ENCODE measurements around the gene TFAP2B.

Gene TFAP2B

DNA sequence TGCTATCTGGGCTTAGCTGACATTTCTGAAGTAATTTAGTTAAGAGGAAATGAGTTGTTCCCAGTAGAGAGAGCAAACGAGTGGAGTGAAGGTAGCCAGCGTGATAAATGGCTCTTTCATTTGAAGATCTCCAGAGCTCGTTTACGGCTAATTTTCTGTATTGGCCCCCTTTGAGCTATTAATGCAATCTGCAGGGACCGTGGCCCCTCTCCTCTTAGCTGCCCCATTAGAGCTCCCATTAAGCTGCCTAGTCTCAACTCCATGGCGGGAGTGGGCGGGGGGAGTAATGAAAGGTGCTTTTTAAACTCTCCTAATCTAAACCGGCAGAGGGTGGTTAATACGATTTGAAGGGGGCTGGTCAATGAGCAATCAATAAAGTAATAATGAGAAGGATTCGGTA is 12.5 kb downstream of the TFAP2B start:
- TF ChIP-seq CTCF (IDR thresholded peaks at IDR 0.05; ENCODE audit: insufficient read depth, low read length, poor library complexity, severe bottlenecking) = no peak
- H3K27me3 ChIP-seq (replicated peaks; ENCODE audit: control insufficient read depth, insufficient read depth, low read length) = peaks cover 2% of the 10 kb centered on the region; the same call in 1 of the 2 replicates

DNA sequence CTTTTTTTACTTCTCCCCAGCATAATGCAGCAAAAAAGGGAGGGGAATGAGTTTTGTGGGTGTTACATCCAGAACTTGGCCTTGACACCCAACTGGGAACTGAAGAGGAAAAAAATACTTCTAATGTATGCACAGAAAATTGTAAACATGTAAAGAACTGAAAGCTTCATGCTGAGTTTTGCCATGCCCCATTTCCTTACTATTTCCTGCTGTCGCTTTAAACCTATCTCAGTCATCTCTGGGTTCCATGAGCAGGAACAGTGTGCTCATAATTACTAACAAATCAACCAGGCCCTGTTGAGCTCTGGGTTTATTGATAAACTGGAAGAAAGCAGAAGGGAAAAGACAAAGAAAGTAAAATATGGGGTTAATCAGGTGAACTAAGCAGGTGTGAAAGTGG is 14.2 kb downstream of the TFAP2B start:
- Histone ChIP-seq H3K27me3 (replicated peaks; ENCODE audit: control insufficient read depth, insufficient read depth, low read length) (no peaks in the 10 kb centered on the region), H3K36me3 (ENCODE audit: control insufficient read depth, insufficient read depth, low read length) (no peaks in the 10 kb centered on the region)

More for the DNA sequence above, 12.5 kb downstream of the TFAP2B start:
- Histone ChIP-seq H3K36me3 (ENCODE audit: control insufficient read depth, insufficient read depth, low read length) (no peaks in the 10 kb centered on the region), H3K4me3 (replicated peaks; ENCODE audit: low read depth, low read length) (no peak overlapping the region)
- DNase-seq (ENCODE audit: extremely low read depth, insufficient read length) = no peak

GRCh38 chr6:50834929-50835410 is 16.3 kb downstream of the TFAP2B start:
- no peaks in the 10 kb centered on the region for H3K36me3 ChIP-seq (ENCODE audit: control insufficient read depth, insufficient read depth, low read length)
- no peak for DNase-seq (ENCODE audit: extremely low read depth, insufficient read length)
- H3K27me3 ChIP-seq (replicated peaks; ENCODE audit: control insufficient read depth, insufficient read depth, low read length) = no peaks in the 10 kb centered on the region

More for the DNA sequence above, 14.2 kb downstream of the TFAP2B start:
- no peak for DNase-seq (ENCODE audit: extremely low read depth, insufficient read length)
- H3K4me3 ChIP-seq (replicated peaks; ENCODE audit: low read depth, low read length) = no peak overlapping the region
- TF ChIP-seq CTCF (IDR thresholded peaks at IDR 0.05; ENCODE audit: insufficient read depth, low read length, poor library complexity, severe bottlenecking) = no peak

DNA sequence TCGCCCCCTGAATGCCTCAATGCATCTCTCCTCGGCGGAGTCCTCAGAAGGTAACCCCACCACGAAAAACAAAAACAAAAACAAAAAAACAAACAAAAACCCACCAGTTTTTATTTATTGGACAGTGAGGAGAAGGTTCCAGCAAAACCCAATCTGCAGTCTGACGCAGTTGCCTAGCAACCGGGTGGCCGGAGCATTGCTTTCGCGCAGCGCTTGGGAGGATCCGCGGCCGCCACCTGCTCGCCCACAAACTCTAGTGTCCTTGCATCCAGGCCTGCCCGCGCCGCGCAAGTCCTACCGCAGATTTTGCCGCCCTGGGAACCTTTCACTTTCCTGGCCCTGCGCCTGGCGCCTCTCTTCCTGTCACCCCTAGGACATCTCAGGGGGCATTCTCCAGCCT is 17.6 kb downstream of the TFAP2B start:
- Histone ChIP-seq H3K36me3 (ENCODE audit: control insufficient read depth, insufficient read depth, low read length) (no peaks in the 10 kb centered on the region), H3K27me3 (replicated peaks; ENCODE audit: control insufficient read depth, insufficient read depth, low read length) (no peaks in the 10 kb centered on the region), H3K4me3 (replicated peaks; ENCODE audit: low read depth, low read length) (no peak overlapping the region)
- TF ChIP-seq CTCF (IDR thresholded peaks at IDR 0.05; ENCODE audit: insufficient read depth, low read length, poor library complexity, severe bottlenecking) = no peak
- DNase-seq (ENCODE audit: extremely low read depth, insufficient read length) = no peak

More at GRCh38 chr6:50834929-50835410, 16.3 kb downstream of the TFAP2B start:
- H3K4me3 ChIP-seq (replicated peaks; ENCODE audit: low read depth, low read length) = no peak overlapping the region
- no peak for TF ChIP-seq CTCF (IDR thresholded peaks at IDR 0.05; ENCODE audit: insufficient read depth, low read length, poor library complexity, severe bottlenecking)

DNA sequence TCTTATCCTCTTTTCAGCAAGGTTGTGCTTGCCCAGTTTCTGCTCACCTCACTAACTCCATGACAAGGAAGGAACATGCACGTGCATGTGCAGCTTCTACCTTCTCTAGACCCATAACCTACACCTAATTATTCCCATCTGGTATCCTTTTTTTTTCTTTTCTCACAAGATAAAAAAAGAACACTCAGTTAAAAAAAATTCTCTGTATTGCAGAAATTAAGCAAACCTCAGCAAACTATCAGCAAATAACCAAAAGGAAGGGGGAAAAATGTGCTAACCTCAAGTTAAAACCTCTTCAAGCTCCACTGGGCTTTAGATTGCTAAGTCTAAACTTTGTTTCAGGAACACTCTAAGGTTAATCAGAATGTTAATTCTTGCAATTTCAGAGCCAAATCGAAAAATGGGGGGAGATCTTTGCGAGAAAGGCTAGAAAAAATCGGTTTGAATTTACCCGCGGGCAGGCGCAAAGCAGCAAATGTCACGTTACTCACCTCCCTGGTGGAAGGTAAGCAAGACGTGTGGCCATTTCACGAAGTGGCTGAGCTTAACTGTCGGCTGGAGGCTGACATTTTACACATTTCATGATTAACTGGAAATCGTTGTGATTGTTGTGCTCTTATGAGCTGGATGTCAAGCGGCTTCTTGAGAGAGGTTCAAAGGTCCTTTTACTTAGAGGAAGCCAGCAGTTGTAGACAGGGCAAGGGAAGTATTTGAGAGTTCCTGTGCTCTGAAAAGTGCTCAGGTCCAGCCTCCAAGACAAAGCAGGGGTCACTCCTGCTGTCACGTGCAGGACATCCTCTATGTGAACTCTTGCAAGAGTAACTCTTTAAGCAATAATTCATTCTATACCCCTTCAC is 19.1 kb downstream of the TFAP2B start:
- H3K27me3 ChIP-seq (replicated peaks; ENCODE audit: control insufficient read depth, insufficient read depth, low read length) = no peaks in the 10 kb centered on the region; the same call in 1 of the 2 replicates
- no peak for TF ChIP-seq CTCF (IDR thresholded peaks at IDR 0.05; ENCODE audit: insufficient read depth, low read length, poor library complexity, severe bottlenecking)
- no peaks in the 10 kb centered on the region for H3K36me3 ChIP-seq (ENCODE audit: control insufficient read depth, insufficient read depth, low read length)
- H3K4me3 ChIP-seq (replicated peaks; ENCODE audit: low read depth, low read length) = no peak overlapping the region
- no peak for DNase-seq (ENCODE audit: extremely low read depth, insufficient read length)
